WTC11 (cell line): ENCODE measurements around the gene SRI. TPM values are rescaled to one million over a fixed set of nuclear protein-coding genes. Genes with fewer than 3 reads are reported as not detected.

Experiments
- ATAC-seq: fragments of 200-7000 bp; cut with Tn5 transposase; 2 replicates; pipeline ENCODE4 v1.10.0; 2021; ENCODE audit warnings: mild to moderate bottlenecking, moderate library complexity
- CTCF ChIA-PET: fragments of 300-600 bp; sonication (Branson Sonifier 250); formaldehyde crosslinking; loops from one replicate; lab custom pipeline; 2021; ENCODE audit warnings: antibody characterized with exemption; lab: Charles Lee
- POLR2A ChIA-PET: fragments of 350-600 bp; sonication (Branson Sonifier 250); formaldehyde crosslinking; loops from one replicate; lab custom pipeline; 2021; ENCODE audit warnings: antibody characterized with exemption; lab: Charles Lee
- DNase-seq: peaks from one replicate; pipeline ENCODE4 v3.0.0; 2021; ENCODE audit warnings: low spot score
- H3K27ac Mint-ChIP-seq: 2 replicates; pipeline ENCODE4 v1.8.0; 2021; ENCODE audit warnings: mixed read lengths
- H3K27me3 Mint-ChIP-seq: 2 replicates; pipeline ENCODE4 v1.8.0; 2021; ENCODE audit warnings: low read depth, mild to moderate bottlenecking, moderate library complexity, mixed read lengths
- H3K36me3 Mint-ChIP-seq: 2 replicates; pipeline ENCODE4 v1.8.0; 2021; ENCODE audit warnings: mixed read lengths
- H3K4me1 Mint-ChIP-seq: 2 replicates; pipeline ENCODE4 v1.8.0; 2022; ENCODE audit warnings: mixed read lengths
- H3K4me3 Mint-ChIP-seq: 2 replicates; pipeline ENCODE4 v1.8.0; 2021; ENCODE audit warnings: mild to moderate bottlenecking, moderate library complexity, mixed read lengths
- H3K9me3 Mint-ChIP-seq: 2 replicates; pipeline ENCODE4 v1.8.0; 2021; ENCODE audit warnings: mixed read lengths
- AR ChIP-seq: fragments of 250-450 bp; sonication (Bioruptor Pico); IDR thresholded peaks from 2 replicates; pipeline ENCODE4 v1.9.0; 2021; ENCODE audit warnings: mild to moderate bottlenecking
- ATF3 ChIP-seq: sonication (generic); formaldehyde crosslinking; conservative IDR thresholded peaks from 2 replicates; pipeline ENCODE4 v1.8.1; 2022; ENCODE audit warnings: mild to moderate bottlenecking, missing genetic modification reagents
- CDX4 ChIP-seq: fragments of 250-450 bp; sonication (Bioruptor Pico); IDR thresholded peaks from 2 replicates; pipeline ENCODE4 v1.9.0; 2021; ENCODE audit warnings: moderate library complexity, mild to moderate bottlenecking, inconsistent platforms, borderline replicate concordance
- ERG ChIP-seq: fragments of 250-450 bp; sonication (Bioruptor Pico); IDR thresholded peaks from 2 replicates; pipeline ENCODE4 v1.8.0; 2021; ENCODE audit warnings: mild to moderate bottlenecking
- FOXJ3 ChIP-seq: sonication (generic); formaldehyde crosslinking; IDR thresholded peaks from 2 replicates; pipeline ENCODE4 v1.9.0; 2021; ENCODE audit warnings: missing genetic modification reagents, mild to moderate bottlenecking, borderline replicate concordance
- KAT7 ChIP-seq: sonication (generic); formaldehyde crosslinking; IDR thresholded peaks from 2 replicates; pipeline ENCODE4 v1.8.1; 2023; ENCODE audit warnings: missing genetic modification reagents, mild to moderate bottlenecking, borderline replicate concordance
- MAX ChIP-seq: sonication (generic); formaldehyde crosslinking; IDR thresholded peaks from 2 replicates; pipeline ENCODE4 v1.8.0; 2022; ENCODE audit warnings: mild to moderate bottlenecking, missing genetic modification reagents
- NFYB ChIP-seq: sonication (generic); formaldehyde crosslinking; conservative IDR thresholded peaks from 2 replicates; pipeline ENCODE4 v1.8.0; 2022; ENCODE audit warnings: low read depth, missing genetic modification reagents
- RORB ChIP-seq: fragments of 250-450 bp; sonication (Bioruptor Pico); IDR thresholded peaks from 2 replicates; pipeline ENCODE4 v1.9.0; 2021; ENCODE audit warnings: mild to moderate bottlenecking
- SOX15 ChIP-seq: fragments of 250-450 bp; sonication (Bioruptor Pico); IDR thresholded peaks from 2 replicates; pipeline ENCODE4 v1.9.0; 2021; ENCODE audit warnings: mild to moderate bottlenecking
- TEAD1 ChIP-seq: sonication (generic); formaldehyde crosslinking; IDR thresholded peaks from 2 replicates; pipeline ENCODE4 v1.8.0; 2022; ENCODE audit warnings: mild to moderate bottlenecking, missing genetic modification reagents
- TEAD4 ChIP-seq: sonication (generic); formaldehyde crosslinking; IDR thresholded peaks from 2 replicates; pipeline ENCODE4 v1.8.0; 2022; ENCODE audit warnings: mild to moderate bottlenecking, missing genetic modification reagents
- TP53 ChIP-seq: sonication (generic); formaldehyde crosslinking; IDR thresholded peaks from 2 replicates; pipeline ENCODE4 v1.8.1; 2023; ENCODE audit warnings: mild to moderate bottlenecking, missing genetic modification reagents
- ZNF281 ChIP-seq: sonication (generic); formaldehyde crosslinking; IDR thresholded peaks from 2 replicates; pipeline ENCODE4 v1.8.0; 2023; ENCODE audit warnings: mild to moderate bottlenecking, missing genetic modification reagents
- ZNF317 ChIP-seq: sonication (generic); formaldehyde crosslinking; IDR thresholded peaks from 2 replicates; pipeline ENCODE4 v1.8.1; 2023; ENCODE audit warnings: low read depth, mild to moderate bottlenecking, moderate library complexity, missing genetic modification reagents, borderline replicate concordance
- ZNF396 ChIP-seq: fragments of 250-450 bp; sonication (Bioruptor Pico); IDR thresholded peaks from 2 replicates; pipeline ENCODE4 v1.8.0; 2021; ENCODE audit warnings: mild to moderate bottlenecking, moderate library complexity, borderline replicate concordance
- total RNA-seq: library from RNA; stranded (reverse); gene quantifications from 3 replicates; pipeline ENCODE4 v1.2.3, GENCODE V29; 2021
- TF ChIP-seq, protein P1 (sequence below): sonication (generic); formaldehyde crosslinking; IDR thresholded peaks from 2 replicates; pipeline ENCODE4 v1.8.1; 2023; ENCODE audit warnings: mild to moderate bottlenecking, missing genetic modification reagents, moderate library complexity
- TF ChIP-seq, protein P2 (sequence below): sonication (generic); formaldehyde crosslinking; IDR thresholded peaks from 2 replicates; pipeline ENCODE4 v1.8.0; 2022; ENCODE audit warnings: mild to moderate bottlenecking, missing genetic modification reagents
- TF ChIP-seq, protein P3 (sequence below): sonication (generic); formaldehyde crosslinking; IDR thresholded peaks from 2 replicates; pipeline ENCODE4 v1.8.1; 2022; ENCODE audit warnings: missing genetic modification reagents, borderline replicate concordance
- TF ChIP-seq, protein P4 (sequence below): sonication (generic); formaldehyde crosslinking; IDR thresholded peaks from 2 replicates; pipeline ENCODE4 v1.8.0; 2023; ENCODE audit warnings: missing genetic modification reagents, mild to moderate bottlenecking, borderline replicate concordance

The SRI gene
- total RNA-seq, 1 experiment from 2014 or later: 135 TPM

DNA sequence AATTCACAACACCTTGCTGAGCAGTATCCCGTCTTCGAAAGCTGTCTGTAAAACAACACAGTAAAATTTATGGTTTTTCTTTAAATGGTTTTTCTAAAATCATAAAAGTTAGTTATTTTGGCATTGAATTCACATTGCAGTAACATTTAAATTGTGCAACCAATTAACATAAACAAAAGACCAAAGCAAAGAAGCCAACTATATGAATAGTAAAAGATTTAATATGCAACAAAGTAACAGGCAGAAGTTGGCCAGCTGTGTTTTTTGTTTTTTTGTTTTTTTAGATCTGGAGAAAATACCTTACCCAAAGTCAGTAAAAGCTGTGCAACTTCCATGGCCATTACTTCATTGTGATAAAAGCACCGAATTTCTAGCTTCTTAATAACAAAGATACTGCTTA is 11.3 kb downstream of the SRI start (continued):
- TF ChIP-seq, protein P1, sequence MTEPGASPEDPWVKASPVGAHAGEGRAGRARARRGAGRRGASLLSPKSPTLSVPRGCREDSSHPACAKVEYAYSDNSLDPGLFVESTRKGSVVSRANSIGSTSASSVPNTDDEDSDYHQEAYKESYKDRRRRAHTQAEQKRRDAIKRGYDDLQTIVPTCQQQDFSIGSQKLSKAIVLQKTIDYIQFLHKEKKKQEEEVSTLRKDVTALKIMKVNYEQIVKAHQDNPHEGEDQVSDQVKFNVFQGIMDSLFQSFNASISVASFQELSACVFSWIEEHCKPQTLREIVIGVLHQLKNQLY (CRISPR knock-in tag): no peak
- TF ChIP-seq ZNF317 (no peak), SOX15 (no peak), FOXJ3 (CRISPR knock-in tag) (no peak), KAT7 (no peak), ZNF281 (CRISPR knock-in tag) (no peak), TEAD1 (CRISPR knock-in tag) (no peak), ATF3 (CRISPR knock-in tag) (no peak), AR (CRISPR knock-in tag) (no peak), CDX4 (CRISPR knock-in tag) (no peak), TEAD4 (CRISPR knock-in tag) (no peak)
- TF ChIP-seq, protein P2, sequence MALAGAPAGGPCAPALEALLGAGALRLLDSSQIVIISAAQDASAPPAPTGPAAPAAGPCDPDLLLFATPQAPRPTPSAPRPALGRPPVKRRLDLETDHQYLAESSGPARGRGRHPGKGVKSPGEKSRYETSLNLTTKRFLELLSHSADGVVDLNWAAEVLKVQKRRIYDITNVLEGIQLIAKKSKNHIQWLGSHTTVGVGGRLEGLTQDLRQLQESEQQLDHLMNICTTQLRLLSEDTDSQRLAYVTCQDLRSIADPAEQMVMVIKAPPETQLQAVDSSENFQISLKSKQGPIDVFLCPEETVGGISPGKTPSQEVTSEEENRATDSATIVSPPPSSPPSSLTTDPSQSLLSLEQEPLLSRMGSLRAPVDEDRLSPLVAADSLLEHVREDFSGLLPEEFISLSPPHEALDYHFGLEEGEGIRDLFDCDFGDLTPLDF: no peak

DNA sequence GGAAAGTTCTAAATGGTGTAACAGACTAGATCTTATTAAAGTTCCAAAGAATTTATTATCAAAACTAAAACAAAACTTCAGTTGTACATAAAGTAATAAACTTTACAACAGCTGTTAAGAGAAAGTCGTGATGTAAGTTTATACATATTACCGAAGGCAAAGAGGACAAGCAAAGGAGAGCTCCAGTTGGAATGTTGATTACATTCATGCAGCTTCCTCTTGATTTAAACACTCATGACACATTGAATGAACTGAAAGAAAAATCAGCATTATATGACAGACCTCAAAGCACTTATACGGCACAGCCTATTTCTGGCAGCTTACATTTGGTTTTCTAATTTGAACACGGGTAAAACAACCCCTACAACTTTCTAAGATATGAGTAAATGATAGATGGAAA is 13.6 kb downstream of the SRI start:
- ATAC-seq: no peak
- no peak for DNase-seq
- H3K36me3 Mint-ChIP-seq: peaks cover 66% of the 10 kb centered on the region
- TF ChIP-seq ERG: no peak
- TF ChIP-seq TP53: no peak
- TF ChIP-seq NFYB (CRISPR knock-in tag): no peak
- TF ChIP-seq, protein P3, sequence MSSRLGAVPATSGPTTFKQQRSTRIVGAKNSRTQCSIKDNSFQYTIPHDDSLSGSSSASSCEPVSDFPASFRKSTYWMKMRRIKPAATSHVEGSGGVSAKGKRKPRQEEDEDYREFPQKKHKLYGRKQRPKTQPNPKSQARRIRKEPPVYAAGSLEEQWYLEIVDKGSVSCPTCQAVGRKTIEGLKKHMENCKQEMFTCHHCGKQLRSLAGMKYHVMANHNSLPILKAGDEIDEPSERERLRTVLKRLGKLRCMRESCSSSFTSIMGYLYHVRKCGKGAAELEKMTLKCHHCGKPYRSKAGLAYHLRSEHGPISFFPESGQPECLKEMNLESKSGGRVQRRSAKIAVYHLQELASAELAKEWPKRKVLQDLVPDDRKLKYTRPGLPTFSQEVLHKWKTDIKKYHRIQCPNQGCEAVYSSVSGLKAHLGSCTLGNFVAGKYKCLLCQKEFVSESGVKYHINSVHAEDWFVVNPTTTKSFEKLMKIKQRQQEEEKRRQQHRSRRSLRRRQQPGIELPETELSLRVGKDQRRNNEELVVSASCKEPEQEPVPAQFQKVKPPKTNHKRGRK (CRISPR knock-in tag): no peak
- no peak for TF ChIP-seq MAX (CRISPR knock-in tag)
- no peak for TF ChIP-seq RORB
- no peak for TF ChIP-seq ZNF396 (CRISPR knock-in tag)
- TF ChIP-seq, protein P4, sequence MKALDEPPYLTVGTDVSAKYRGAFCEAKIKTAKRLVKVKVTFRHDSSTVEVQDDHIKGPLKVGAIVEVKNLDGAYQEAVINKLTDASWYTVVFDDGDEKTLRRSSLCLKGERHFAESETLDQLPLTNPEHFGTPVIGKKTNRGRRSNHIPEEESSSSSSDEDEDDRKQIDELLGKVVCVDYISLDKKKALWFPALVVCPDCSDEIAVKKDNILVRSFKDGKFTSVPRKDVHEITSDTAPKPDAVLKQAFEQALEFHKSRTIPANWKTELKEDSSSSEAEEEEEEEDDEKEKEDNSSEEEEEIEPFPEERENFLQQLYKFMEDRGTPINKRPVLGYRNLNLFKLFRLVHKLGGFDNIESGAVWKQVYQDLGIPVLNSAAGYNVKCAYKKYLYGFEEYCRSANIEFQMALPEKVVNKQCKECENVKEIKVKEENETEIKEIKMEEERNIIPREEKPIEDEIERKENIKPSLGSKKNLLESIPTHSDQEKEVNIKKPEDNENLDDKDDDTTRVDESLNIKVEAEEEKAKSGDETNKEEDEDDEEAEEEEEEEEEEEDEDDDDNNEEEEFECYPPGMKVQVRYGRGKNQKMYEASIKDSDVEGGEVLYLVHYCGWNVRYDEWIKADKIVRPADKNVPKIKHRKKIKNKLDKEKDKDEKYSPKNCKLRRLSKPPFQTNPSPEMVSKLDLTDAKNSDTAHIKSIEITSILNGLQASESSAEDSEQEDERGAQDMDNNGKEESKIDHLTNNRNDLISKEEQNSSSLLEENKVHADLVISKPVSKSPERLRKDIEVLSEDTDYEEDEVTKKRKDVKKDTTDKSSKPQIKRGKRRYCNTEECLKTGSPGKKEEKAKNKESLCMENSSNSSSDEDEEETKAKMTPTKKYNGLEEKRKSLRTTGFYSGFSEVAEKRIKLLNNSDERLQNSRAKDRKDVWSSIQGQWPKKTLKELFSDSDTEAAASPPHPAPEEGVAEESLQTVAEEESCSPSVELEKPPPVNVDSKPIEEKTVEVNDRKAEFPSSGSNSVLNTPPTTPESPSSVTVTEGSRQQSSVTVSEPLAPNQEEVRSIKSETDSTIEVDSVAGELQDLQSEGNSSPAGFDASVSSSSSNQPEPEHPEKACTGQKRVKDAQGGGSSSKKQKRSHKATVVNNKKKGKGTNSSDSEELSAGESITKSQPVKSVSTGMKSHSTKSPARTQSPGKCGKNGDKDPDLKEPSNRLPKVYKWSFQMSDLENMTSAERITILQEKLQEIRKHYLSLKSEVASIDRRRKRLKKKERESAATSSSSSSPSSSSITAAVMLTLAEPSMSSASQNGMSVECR (CRISPR knock-in tag): no peak
- TF ChIP-seq, all 79 proteins: peak for 0
- H3K27ac Mint-ChIP-seq: no peak overlapping the region
- H3K4me3 Mint-ChIP-seq: no peak overlapping the region
- H3K4me1 Mint-ChIP-seq: peaks cover 22% of the 10 kb centered on the region
- ChIA-PET POLR2A (no interaction called here), CTCF (no interaction called here)
- H3K27me3 Mint-ChIP-seq: no peaks in the 10 kb centered on the region
- H3K9me3 Mint-ChIP-seq: no peaks in the 10 kb centered on the region
